ENCODE measurements around the gene LRATD1. TPM values are rescaled to one million over a fixed set of nuclear protein-coding genes. Genes with fewer than 3 reads are reported as not detected.

The LRATD1 gene
- total and polyA plus RNA-seq, 9 of the 15 experiments (the other 6 are each of a cell fraction or from before 2014, with no cell fraction given): 0.36 to 6.5 (median 2.8) TPM

- no peaks in the 10 kb centered on the region for H3K9me1 ChIP-seq (ENCODE audit: control insufficient read depth, insufficient read depth, low read length)
- TF ChIP-seq HMBOX1 (IDR thresholded peaks at IDR 0.05) (no peak), GTF2F1 (IDR thresholded peaks at IDR 0.05; ENCODE audit: low read depth, low read length) (no peak), HDAC2 (IDR thresholded peaks at IDR 0.05) (no peak), DIDO1 (tag; IDR thresholded peaks at IDR 0.05; ENCODE audit: low read depth) (no peak)
- no peaks in the 10 kb centered on the region for H3K79me2 ChIP-seq (ENCODE audit: control insufficient read depth, insufficient read depth, low read length)
- FAIRE-seq (no peak), ATAC-seq (no peak), DNase-seq (ENCODE audit: extremely low read depth in 1 of 4, low spot score in 3 of 4) (no peak)
- intact Hi-C loops (cut with micrococcal nuclease): no loop called here
- H3K9me3 ChIP-seq (replicated peaks; ENCODE audit: control insufficient read depth, insufficient read depth, low read depth, low read length): no peaks in the 10 kb centered on the region; the same call in 1 of the 2 replicates
- no peaks in the 10 kb centered on the region for H3K36me3 ChIP-seq (ENCODE audit: control insufficient read depth, insufficient read depth, low read length)
- no peak overlapping the region for H3K4me3 ChIP-seq
- H3K27me3 ChIP-seq (ENCODE audit: control insufficient read depth in 2 of 2, insufficient read depth in 2 of 2, low read length in 2 of 2): no peaks in the 10 kb centered on the region
- H3K4me2 ChIP-seq (ENCODE audit: insufficient read depth, low read length): no peak overlapping the region
- POLR2A ChIA-PET: no interaction called here
- WGBS (ENCODE audit: insufficient coverage, low coverage, missing lambda C conversion rate): 0% methylated on average over 2 of the region's 2 CpGs
- H3K9ac ChIP-seq (ENCODE audit: insufficient read depth in 1 of 2, low read depth in 2 of 2, low read length in 2 of 2): no peak overlapping the region
- CTCF ChIA-PET (ENCODE audit: low intra/inter-chr PET ratio): no interaction called here
- no peak overlapping the region for H3K27ac ChIP-seq (ENCODE audit: extremely low read depth, low read depth, low read length)
- in situ Hi-C loops (cut with MboI): no loop called here
- no TSS peak for BruUV-seq (replicated peaks)
- H4K20me1 ChIP-seq (replicated peaks; ENCODE audit: control insufficient read depth, insufficient read depth, low read length): no peaks in the 10 kb centered on the region
- H2AFZ ChIP-seq (ENCODE audit: low read depth, low read length): no peak overlapping the region
- H3K4me1 ChIP-seq (replicated peaks in 1 of 2; ENCODE audit: control insufficient read depth in 2 of 2, insufficient read depth in 2 of 2, low read length in 2 of 2): no peaks in the 10 kb centered on the region
These were observed 49.5 kb upstream of the LRATD1 start for GRCh38 chr2:14583059-14583458.

GRCh38 chr2:14583802-14584201 lies 48.7 kb upstream of the LRATD1 start:
- no peak for FAIRE-seq
- POLR2A ChIA-PET: no interaction called here
- TF ChIP-seq CREB1 (IDR thresholded peaks at IDR 0.05): no peak
- TF ChIP-seq CREB1 (CRISPR knock-in tag; IDR thresholded peaks at IDR 0.05): no peak
- TF ChIP-seq E2F8 (IDR thresholded peaks at IDR 0.05; ENCODE audit: low read depth, partially characterized antibody): no peak
- no peak for TF ChIP-seq SMARCA5 (IDR thresholded peaks at IDR 0.05)
- TF ChIP-seq NFYB (IDR thresholded peaks at IDR 0.05; ENCODE audit: extremely low read depth, insufficient read length): no peak
- TF ChIP-seq SRSF7 (optimal IDR thresholded peaks at IDR 0.05; ENCODE audit: low read depth, low read length): no peak
- TF ChIP-seq ELF1 (tag; IDR thresholded peaks at IDR 0.05): no peak
- TF ChIP-seq ZC3H8 (IDR thresholded peaks at IDR 0.05): no peak
- TF ChIP-seq NRF1 (conservative IDR thresholded peaks at IDR 0.05 in 1 of 2, IDR thresholded peaks at IDR 0.05 in 1 of 2): no peak
- TF ChIP-seq IRF2 (CRISPR knock-in tag; IDR thresholded peaks at IDR 0.05): no peak

More at GRCh38 chr2:14583802-14584201, 48.7 kb upstream of the LRATD1 start:
- intact Hi-C loops (cut with micrococcal nuclease): no loop called here
- no peaks in the 10 kb centered on the region for H3K9me1 ChIP-seq (ENCODE audit: control insufficient read depth, insufficient read depth, low read length)
- H3K4me3 ChIP-seq: no peak overlapping the region
- H3K9ac ChIP-seq (ENCODE audit: insufficient read depth in 1 of 2, low read depth in 2 of 2, low read length in 2 of 2): no peak overlapping the region
- no peaks in the 10 kb centered on the region for H3K36me3 ChIP-seq (ENCODE audit: control insufficient read depth, insufficient read depth, low read length)
- no peaks in the 10 kb centered on the region; the same call in 1 of the 2 replicates for H3K9me3 ChIP-seq (replicated peaks; ENCODE audit: control insufficient read depth, insufficient read depth, low read depth, low read length)
- DNase-seq (ENCODE audit: extremely low read depth in 1 of 4, low spot score in 3 of 4) (no peak), ATAC-seq (no peak)
- H3K79me2 ChIP-seq (ENCODE audit: control insufficient read depth, insufficient read depth, low read length): no peaks in the 10 kb centered on the region
- WGBS (ENCODE audit: insufficient coverage, low coverage, missing lambda C conversion rate): 0% methylated on average over 4 of the region's 4 CpGs
- no peaks in the 10 kb centered on the region for H4K20me1 ChIP-seq (replicated peaks; ENCODE audit: control insufficient read depth, insufficient read depth, low read length)
- in situ Hi-C loops (cut with MboI): no loop called here
- H2AFZ ChIP-seq (ENCODE audit: low read depth, low read length): no peak overlapping the region
- CTCF ChIA-PET (ENCODE audit: low intra/inter-chr PET ratio): no interaction called here
- no peak overlapping the region for H3K4me2 ChIP-seq (ENCODE audit: insufficient read depth, low read length)
- no peak overlapping the region for H3K27ac ChIP-seq (ENCODE audit: extremely low read depth, low read depth, low read length)
- H3K27me3 ChIP-seq (ENCODE audit: control insufficient read depth in 2 of 2, insufficient read depth in 2 of 2, low read length in 2 of 2): no peaks in the 10 kb centered on the region
- BruUV-seq (replicated peaks): no TSS peak
- no peaks in the 10 kb centered on the region for H3K4me1 ChIP-seq (replicated peaks in 1 of 2; ENCODE audit: control insufficient read depth in 2 of 2, insufficient read depth in 2 of 2, low read length in 2 of 2)

All from K562 (cell line).